Suprapubic skin (tissue), 4 donors: ENCODE results near the gene PARM1.

Experiments used
- EP300 ChIP-seq: sonication (generic); formaldehyde crosslinking; IDR thresholded peaks from one replicate; pipeline ENCODE4 v1.6.1; 2017; ENCODE audit warnings: antibody characterized with exemption
- POLR2AphosphoS5 ChIP-seq, 3 donors: sonication (generic); formaldehyde crosslinking; IDR thresholded peaks; one replicate each; pipeline ENCODE4 v1.6.1; 2017; ENCODE audit warnings: antibody characterized with exemption in 3 of 3
- TF ChIP-seq, protein P1 (sequence below), 2 donors: fragments of 200-600 bp in 1 of 2; fragments of 450-650 bp in 1 of 2; sonication (generic) in 1 of 2; IDR thresholded peaks; one replicate each; pipeline ENCODE4 v1.5.1; 2016 to 2019; ENCODE audit warnings: antibody characterized with exemption in 2 of 2, mild to moderate bottlenecking in 1 of 2, moderate library complexity in 1 of 2

GRCh38 chr4:74946196-74946595 lies 13.3 kb downstream of the PARM1 start:
- TF ChIP-seq, protein P1, sequence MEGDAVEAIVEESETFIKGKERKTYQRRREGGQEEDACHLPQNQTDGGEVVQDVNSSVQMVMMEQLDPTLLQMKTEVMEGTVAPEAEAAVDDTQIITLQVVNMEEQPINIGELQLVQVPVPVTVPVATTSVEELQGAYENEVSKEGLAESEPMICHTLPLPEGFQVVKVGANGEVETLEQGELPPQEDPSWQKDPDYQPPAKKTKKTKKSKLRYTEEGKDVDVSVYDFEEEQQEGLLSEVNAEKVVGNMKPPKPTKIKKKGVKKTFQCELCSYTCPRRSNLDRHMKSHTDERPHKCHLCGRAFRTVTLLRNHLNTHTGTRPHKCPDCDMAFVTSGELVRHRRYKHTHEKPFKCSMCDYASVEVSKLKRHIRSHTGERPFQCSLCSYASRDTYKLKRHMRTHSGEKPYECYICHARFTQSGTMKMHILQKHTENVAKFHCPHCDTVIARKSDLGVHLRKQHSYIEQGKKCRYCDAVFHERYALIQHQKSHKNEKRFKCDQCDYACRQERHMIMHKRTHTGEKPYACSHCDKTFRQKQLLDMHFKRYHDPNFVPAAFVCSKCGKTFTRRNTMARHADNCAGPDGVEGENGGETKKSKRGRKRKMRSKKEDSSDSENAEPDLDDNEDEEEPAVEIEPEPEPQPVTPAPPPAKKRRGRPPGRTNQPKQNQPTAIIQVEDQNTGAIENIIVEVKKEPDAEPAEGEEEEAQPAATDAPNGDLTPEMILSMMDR (IDR thresholded peaks at IDR 0.05), result no peak
- TF ChIP-seq POLR2AphosphoS5 (IDR thresholded peaks at IDR 0.05) (no peak), EP300 (no peak)
